Thyroid gland (tissue), 4 donors: ENCODE measurements around the gene MSLN.
A peak's percentile ranks its signal among the peaks of the same experiment; 100 is the strongest.

Experiments
- POLR2A ChIP-seq, 2 donors: fragments of 450-650 bp; IDR thresholded peaks; one replicate each; pipeline ENCODE4 v1.6.1; 2017; ENCODE audit warnings: antibody characterized with exemption in 2 of 2, mild to moderate bottlenecking in 2 of 2, moderate library complexity in 1 of 2
- TF ChIP-seq, protein P1 (sequence below), 6 experiments: fragments of 200-600 bp in 3 of 6; fragments of 450-650 bp in 3 of 6; sonication (generic) in 3 of 6; IDR thresholded peaks; one replicate each; pipeline ENCODE4 v1.5.1; 2016 to 2019; ENCODE audit warnings: antibody characterized with exemption in 6 of 6, mild to moderate bottlenecking in 2 of 6, inconsistent platforms in 1 of 6, moderate library complexity in 1 of 6

DNA sequence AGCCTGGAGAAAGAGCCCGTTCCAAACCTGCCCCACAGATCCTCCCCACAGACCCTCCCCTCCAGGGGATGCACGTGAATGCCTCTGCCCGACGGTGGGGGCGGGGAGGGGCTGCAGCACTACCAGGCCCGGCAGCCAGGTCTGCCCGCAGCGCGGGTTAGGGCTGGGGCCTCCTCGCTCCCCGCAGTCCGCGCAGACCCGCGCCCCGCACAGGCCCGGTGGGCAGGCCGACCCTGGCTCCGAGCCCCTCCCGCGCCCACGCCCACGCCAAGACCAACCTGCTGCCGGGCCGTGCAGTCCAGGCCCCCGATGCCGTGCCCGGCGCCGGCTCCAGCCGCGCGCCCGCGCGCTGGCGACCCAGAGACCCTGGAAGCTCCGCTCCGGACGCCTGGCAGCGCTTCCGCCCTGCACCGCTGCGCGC, 27.5 kb downstream of the MSLN start, which contains the start of gene RPUSD1:
- TF ChIP-seq, protein P1, sequence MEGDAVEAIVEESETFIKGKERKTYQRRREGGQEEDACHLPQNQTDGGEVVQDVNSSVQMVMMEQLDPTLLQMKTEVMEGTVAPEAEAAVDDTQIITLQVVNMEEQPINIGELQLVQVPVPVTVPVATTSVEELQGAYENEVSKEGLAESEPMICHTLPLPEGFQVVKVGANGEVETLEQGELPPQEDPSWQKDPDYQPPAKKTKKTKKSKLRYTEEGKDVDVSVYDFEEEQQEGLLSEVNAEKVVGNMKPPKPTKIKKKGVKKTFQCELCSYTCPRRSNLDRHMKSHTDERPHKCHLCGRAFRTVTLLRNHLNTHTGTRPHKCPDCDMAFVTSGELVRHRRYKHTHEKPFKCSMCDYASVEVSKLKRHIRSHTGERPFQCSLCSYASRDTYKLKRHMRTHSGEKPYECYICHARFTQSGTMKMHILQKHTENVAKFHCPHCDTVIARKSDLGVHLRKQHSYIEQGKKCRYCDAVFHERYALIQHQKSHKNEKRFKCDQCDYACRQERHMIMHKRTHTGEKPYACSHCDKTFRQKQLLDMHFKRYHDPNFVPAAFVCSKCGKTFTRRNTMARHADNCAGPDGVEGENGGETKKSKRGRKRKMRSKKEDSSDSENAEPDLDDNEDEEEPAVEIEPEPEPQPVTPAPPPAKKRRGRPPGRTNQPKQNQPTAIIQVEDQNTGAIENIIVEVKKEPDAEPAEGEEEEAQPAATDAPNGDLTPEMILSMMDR (IDR thresholded peaks at IDR 0.05), result peak in 1 of 6 experiments; percentile 6
- peak in 1 of 2 donors; percentile 36 for TF ChIP-seq POLR2A (IDR thresholded peaks at IDR 0.05)
